Gastroesophageal sphincter (tissue), 4 donors: Measurements from ENCODE around the gene BTBD9. TPM values are rescaled to one million over a fixed set of nuclear protein-coding genes. Genes with fewer than 3 reads are reported as not detected.

Experiments used
- ATAC-seq: fragments of 150-250 bp; one replicate; pipeline ENCODE4 v1.9.1; 2016; ENCODE audit warnings: mild to moderate bottlenecking, moderate library complexity
- H3K27ac ChIP-seq, 4 donors: fragments of 200-600 bp; sonication (generic) in 3 of 4; 1 replicate in 3 of 4; 2 replicates in 1 of 4; pipeline ENCODE4 v1.5.1; 2016 to 2019
- H3K27me3 ChIP-seq: fragments of 200-600 bp; sonication (generic); one replicate; pipeline ENCODE4 v1.5.1; 2019
- H3K36me3 ChIP-seq, 2 donors: fragments of 200-600 bp; sonication (generic); one replicate each; pipeline ENCODE4 v1.5.1; 2019; ENCODE audit warnings: control low read depth in 1 of 2
- H3K4me1 ChIP-seq, 3 donors: fragments of 200-600 bp; sonication (generic); 1 replicate in 2 of 3; 2 replicates in 1 of 3; pipeline ENCODE4 v1.5.1; 2016 to 2019; ENCODE audit warnings: control low read depth in 2 of 3
- H3K4me3 ChIP-seq, 2 donors: fragments of 200-600 bp; sonication (generic); one replicate each; pipeline ENCODE4 v1.5.1; 2019; ENCODE audit warnings: mild to moderate bottlenecking in 1 of 2, moderate library complexity in 1 of 2
- H3K9me3 ChIP-seq, 3 donors: fragments of 200-600 bp; sonication (generic); one replicate each; pipeline ENCODE4 v1.5.1; 2017 to 2019; ENCODE audit warnings: control low read depth in 2 of 3
- CTCF ChIP-seq, 4 experiments: fragments of 200-600 bp in 2 of 4; fragments of 450-650 bp in 2 of 4; sonication (generic) in 1 of 4; IDR thresholded peaks; one replicate each; pipeline ENCODE4 v1.5.1; 2017 to 2019; ENCODE audit warnings: antibody characterized with exemption in 4 of 4, mild to moderate bottlenecking in 2 of 4, moderate library complexity in 2 of 4
- EP300 ChIP-seq: sonication (generic); formaldehyde crosslinking; IDR thresholded peaks from one replicate; pipeline ENCODE4 v1.6.1; 2017; ENCODE audit warnings: antibody characterized with exemption, mild to moderate bottlenecking
- POLR2A ChIP-seq, 2 donors: fragments of 450-650 bp; IDR thresholded peaks; one replicate each; pipeline ENCODE4 v1.6.1; 2017; ENCODE audit warnings: antibody characterized with exemption in 2 of 2, mild to moderate bottlenecking in 2 of 2, moderate library complexity in 1 of 2
- POLR2AphosphoS5 ChIP-seq: sonication (generic); formaldehyde crosslinking; IDR thresholded peaks from one replicate; pipeline ENCODE4 v1.6.1; 2017; ENCODE audit warnings: antibody characterized with exemption
- WGBS, 2 donors: methylation state at CpG; one replicate each; pipeline ENCODE4 v1.1.5; 2018; ENCODE audit warnings: low coverage in 1 of 2; 5-methylcytosine and 5-hydroxymethylcytosine counted together
- total RNA-seq, 4 donors: library from RNA; depleted of rRNA; stranded (reverse); fragments of >200 nt; gene quantifications; one replicate each; pipeline ENCODE4 v1.1.0, GENCODE V29; 2016

BTBD9 gene
- total RNA-seq, 4 donors from 2014 or later: 11.3 to 18.9 (median 13.8) TPM

DNA sequence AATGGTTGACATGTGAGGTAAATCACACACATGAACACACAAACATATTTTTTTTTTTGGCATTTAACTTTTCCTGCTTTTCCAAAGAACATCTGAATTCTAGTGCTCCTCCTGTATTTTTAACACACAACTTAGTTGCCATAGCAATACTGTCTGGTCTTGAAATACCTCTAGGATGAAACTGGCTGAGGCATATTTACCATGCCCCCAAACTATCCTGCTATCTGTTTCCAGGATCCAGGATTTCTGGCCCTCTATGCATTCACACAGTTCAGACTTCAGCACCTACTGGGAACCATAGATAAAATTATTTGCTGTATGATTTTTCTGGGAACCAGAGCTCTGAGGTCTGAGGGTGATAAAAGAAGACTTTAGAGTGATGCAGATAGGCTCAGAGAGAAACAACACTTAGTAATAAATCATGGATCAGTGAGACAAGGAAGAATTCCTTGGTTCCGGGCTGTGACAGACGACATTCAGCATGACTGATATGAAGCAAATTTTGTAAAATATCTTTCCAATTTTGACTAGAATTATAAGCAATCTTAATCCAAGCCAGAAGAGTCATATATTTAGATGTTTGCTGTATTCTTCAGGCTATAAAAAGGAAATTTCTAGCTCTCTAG, 359.7 kb downstream of the BTBD9 start:
- TF ChIP-seq POLR2AphosphoS5: no peak
- no peak for TF ChIP-seq EP300
- no peak for TF ChIP-seq POLR2A (IDR thresholded peaks at IDR 0.05)
- no peak for TF ChIP-seq CTCF (IDR thresholded peaks at IDR 0.05)
- 46 to 81% methylated on average over 2 of the region's 2 CpGs for WGBS, 2 donors
- no peaks in the 10 kb centered on the region for H3K27me3 ChIP-seq
- H3K9me3 ChIP-seq: no peaks in the 10 kb centered on the region
- no peaks in the 10 kb centered on the region for H3K36me3 ChIP-seq
- no peak overlapping the region for H3K27ac ChIP-seq
- H3K4me3 ChIP-seq: no peak overlapping the region
- H3K4me1 ChIP-seq: no peaks in the 10 kb centered on the region
- no peak for ATAC-seq

DNA sequence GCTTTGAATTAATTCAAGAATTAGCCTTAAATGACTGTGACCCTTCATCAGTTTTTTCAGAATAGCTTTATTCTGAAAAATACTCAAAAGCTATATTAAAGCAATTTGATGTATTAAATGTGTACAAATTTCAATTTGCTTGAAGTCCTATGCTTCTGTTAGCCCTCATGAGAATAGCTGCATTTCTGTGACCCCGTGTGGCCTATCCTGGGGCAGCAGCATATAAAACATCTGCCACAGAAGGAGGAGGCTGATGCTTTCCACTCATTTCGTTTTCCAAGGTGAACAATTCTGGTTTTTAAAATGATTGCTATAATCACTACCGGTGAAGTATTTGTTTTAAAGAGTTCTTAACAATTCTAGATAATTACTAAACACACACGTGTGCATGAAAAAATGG, 360.3 kb downstream of the BTBD9 start:
- Histone ChIP-seq H3K4me3 (no peak overlapping the region), H3K36me3 (no peaks in the 10 kb centered on the region), H3K4me1 (no peaks in the 10 kb centered on the region), H3K27me3 (no peaks in the 10 kb centered on the region), H3K9me3 (no peaks in the 10 kb centered on the region), H3K27ac (no peak overlapping the region)
- TF ChIP-seq EP300: no peak
- no peak for TF ChIP-seq CTCF (IDR thresholded peaks at IDR 0.05)
- no peak for TF ChIP-seq POLR2AphosphoS5
- no peak for TF ChIP-seq POLR2A (IDR thresholded peaks at IDR 0.05)
- ATAC-seq: no peak
- 46 to 60% methylated on average over 4 of the region's 4 CpGs for WGBS, 2 donors

GRCh38 chr6:38273325-38273724, 366.4 kb downstream of the BTBD9 start:
- Histone ChIP-seq H3K4me1 (peaks cover 0 to 23% (median 0%) of the 10 kb centered on the region in 3 donors), H3K36me3 (no peaks in the 10 kb centered on the region), H3K4me3 (no peak overlapping the region), H3K27me3 (no peaks in the 10 kb centered on the region), H3K27ac (no peak overlapping the region), H3K9me3 (no peaks in the 10 kb centered on the region)
- ATAC-seq: no peak
- no peak for TF ChIP-seq EP300
- TF ChIP-seq CTCF (IDR thresholded peaks at IDR 0.05): no peak
- no peak for TF ChIP-seq POLR2A (IDR thresholded peaks at IDR 0.05)
- TF ChIP-seq POLR2AphosphoS5: no peak
- 64 to 100% methylated on average over 1 of the region's 1 CpG for WGBS, 2 donors

DNA sequence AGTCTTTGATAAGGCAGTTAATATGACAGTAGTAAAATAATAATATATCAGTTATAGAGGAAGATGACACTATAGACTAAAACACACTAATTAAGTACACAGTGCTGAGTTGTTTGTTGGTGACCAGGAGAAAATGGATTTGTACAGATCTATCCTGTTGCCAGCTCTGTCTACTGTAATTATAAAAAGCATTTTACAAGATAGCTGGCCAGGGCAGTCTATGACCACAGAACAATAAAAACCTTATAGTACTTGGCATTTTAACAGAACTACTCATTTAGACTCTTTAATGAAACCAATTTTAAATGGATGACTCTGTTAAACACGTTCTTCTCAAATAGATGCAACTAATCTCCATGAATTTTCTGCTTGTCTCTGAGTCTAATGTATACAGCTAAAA, 367.5 kb downstream of the BTBD9 start:
- TF ChIP-seq POLR2A (IDR thresholded peaks at IDR 0.05): no peak
- TF ChIP-seq CTCF (IDR thresholded peaks at IDR 0.05): no peak
- TF ChIP-seq EP300: no peak
- no peak for TF ChIP-seq POLR2AphosphoS5

GRCh38 chr6:38271081-38271480, 368.6 kb downstream of the BTBD9 start:
- TF ChIP-seq EP300: no peak
- no peak for TF ChIP-seq POLR2AphosphoS5
- TF ChIP-seq POLR2A (IDR thresholded peaks at IDR 0.05): no peak
- no peak for TF ChIP-seq CTCF (IDR thresholded peaks at IDR 0.05)
- H3K4me3 ChIP-seq: no peak overlapping the region
- no peaks in the 10 kb centered on the region for H3K27me3 ChIP-seq
- no peaks in the 10 kb centered on the region for H3K36me3 ChIP-seq
- H3K27ac ChIP-seq: no peak overlapping the region
- no peak for ATAC-seq
- no peaks in the 10 kb centered on the region for H3K9me3 ChIP-seq
- peaks cover 0 to 23% (median 0%) of the 10 kb centered on the region in 3 donors for H3K4me1 ChIP-seq

More for the DNA sequence above, 367.5 kb downstream of the BTBD9 start:
- no peaks in the 10 kb centered on the region for H3K36me3 ChIP-seq
- no peak overlapping the region for H3K27ac ChIP-seq
- peaks cover 0 to 23% (median 0%) of the 10 kb centered on the region in 3 donors for H3K4me1 ChIP-seq
- WGBS, 2 donors: 67 to 75% methylated on average over 1 of the region's 1 CpG
- H3K27me3 ChIP-seq: no peaks in the 10 kb centered on the region
- H3K9me3 ChIP-seq: no peaks in the 10 kb centered on the region
- no peak overlapping the region for H3K4me3 ChIP-seq
- ATAC-seq: no peak
